HFF-Myc (cell line): ENCODE results near the gene CBY2.

Experiments used
- DNase-seq: peaks from one replicate; pipeline ENCODE4 v3.0.0-alpha.2; 2011; ENCODE audit warnings: low read depth; ENCODE audit errors: extremely low read depth
- H3K4me3 ChIP-seq: replicated peaks from 2 replicates; pipeline ENCODE4 v1.5.1; 2011; ENCODE audit warnings: low read depth, mild to moderate bottlenecking, control low read depth, low read length
- CTCF ChIP-seq: IDR thresholded peaks from 2 replicates; pipeline ENCODE4 v1.5.1; 2012; ENCODE audit warnings: mild to moderate bottlenecking, low read depth, low read length, control low read depth; ENCODE audit errors: missing control alignments

CBY2 gene

GRCh38 chr13:45690636-45691035, 11.5 kb upstream of the CBY2 start:
- no peak for TF ChIP-seq CTCF
- DNase-seq: no peak
- H3K4me3 ChIP-seq: no peak overlapping the region

GRCh38 chr13:45691251-45691650, 10.9 kb upstream of the CBY2 start:
- no peak for DNase-seq
- no peak overlapping the region for H3K4me3 ChIP-seq
- no peak for TF ChIP-seq CTCF

- TF ChIP-seq CTCF: no peak
- no peak overlapping the region for H3K4me3 ChIP-seq
- no peak for DNase-seq
These were observed 10.5 kb upstream of the CBY2 start for GRCh38 chr13:45691667-45692066.

GRCh38 chr13:45695198-45695730, 6.9 kb upstream of the CBY2 start:
- H3K4me3 ChIP-seq: no peak overlapping the region
- no peak for DNase-seq
- no peak for TF ChIP-seq CTCF

GRCh38 chr13:45696610-45697226, 5.4 kb upstream of the CBY2 start:
- H3K4me3 ChIP-seq: no peak overlapping the region
- TF ChIP-seq CTCF: no peak
- no peak for DNase-seq

- DNase-seq: no peak
- no peak overlapping the region for H3K4me3 ChIP-seq
- no peak for TF ChIP-seq CTCF
These were observed 884 bp upstream of the CBY2 start for GRCh38 chr13:45700971-45701900.
